HCT116 (cell line): ENCODE results near the gene CD3D. TPM values are rescaled to one million over a fixed set of nuclear protein-coding genes. Genes with fewer than 3 reads are reported as not detected.

ENCODE experiments used
- ATAC-seq: fragments of 200-7000 bp; cut with Tn5 transposase; 2 replicates; pipeline ENCODE4 v1.9.1; 2020; ENCODE audit warnings: mild to moderate bottlenecking, moderate library complexity
- BruUV-seq: library from RNA; stranded (reverse); fragments of 400-500 nt; replicated peaks from 2 replicates; lab custom pipeline; 2021; lab: Mats Ljungman, UMichigan
- CTCF ChIA-PET: fragments of 300-600 bp; sonication (Branson Sonifier 250); formaldehyde crosslinking; loops from one replicate; lab custom pipeline; 2021; ENCODE audit warnings: antibody characterized with exemption; lab: Charles Lee
- POLR2A ChIA-PET: fragments of 300-600, 350-600 bp; sonication (Branson Sonifier 250); formaldehyde crosslinking; loops from one replicate; lab custom pipeline; 2021; ENCODE audit warnings: antibody characterized with exemption; lab: Charles Lee
- RAD21 ChIA-PET, 2 experiments: fragments of 300-600 bp; sonication (Branson Sonifier 250); formaldehyde crosslinking; loops; one replicate each; lab custom pipeline; 2023; ENCODE audit warnings: low total read pairs in 2 of 2; ENCODE audit not compliant: uncharacterized antibody in 2 of 2, unreplicated experiment in 2 of 2, low non-redundant PET in 1 of 2; lab: Charles Lee
- DNase-seq: peaks from one replicate; pipeline ENCODE4 v3.0.0-alpha.2; 2010; ENCODE audit warnings: low read depth, low spot score
- H2AFZ ChIP-seq: fragments of 200-600 bp; shearing (Covaris generic), sonication (generic); 2 replicates; pipeline ENCODE4 v1.6.1; 2017; ENCODE audit warnings: low read depth, mixed run types, mixed read lengths, antibody characterized with exemption, low read length; ENCODE audit not compliant: poor library complexity, severe bottlenecking
- H3K27ac ChIP-seq: 2 replicates; pipeline ENCODE4 v1.5.1; 2012; ENCODE audit warnings: low read depth, low read length
- H3K27me3 ChIP-seq: fragments of 200-600 bp; sonication (generic); 2 replicates; pipeline ENCODE4 v1.6.1; 2016; ENCODE audit warnings: mixed run types, low read length, mixed read lengths; ENCODE audit not compliant: insufficient read depth
- H3K36me3 ChIP-seq, 2 experiments: fragments of 200-500 bp in 1 of 2; fragments of 200-600 bp in 1 of 2; sonication (Bioruptor generic) in 1 of 2; sonication (generic) in 1 of 2; 2 replicates each; pipeline versions ENCODE4 v1.5.1 to v1.6.1; 2014 to 2016; ENCODE audit warnings: low read length in 2 of 2, inconsistent platforms in 1 of 2, mixed read lengths in 1 of 2, mixed run types in 1 of 2; ENCODE audit not compliant: insufficient read depth in 2 of 2, control insufficient read depth in 1 of 2
- H3K4me1 ChIP-seq, 2 experiments: fragments of 200-600 bp in 1 of 2; sonication (generic) in 1 of 2; 2 replicates each; pipeline versions ENCODE4 v1.5.1 to v1.6.1; 2012 to 2017; ENCODE audit warnings: low read length in 2 of 2, inconsistent platforms in 1 of 2, mild to moderate bottlenecking in 1 of 2, mixed read lengths in 1 of 2, mixed run types in 1 of 2, moderate library complexity in 1 of 2; ENCODE audit not compliant: insufficient read depth in 2 of 2, control insufficient read depth in 1 of 2
- H3K4me2 ChIP-seq: fragments of 200-600 bp; sonication (generic); 2 replicates; pipeline ENCODE4 v1.6.1; 2017; ENCODE audit warnings: mixed run types, low read length, mixed read lengths
- H3K4me3 ChIP-seq, 2 experiments: fragments of 200-600 bp in 1 of 2; sonication (generic) in 1 of 2; replicated peaks in 1 of 2; 2 replicates each; pipeline ENCODE4 v1.5.1; 2011 to 2016; ENCODE audit warnings: low read length in 2 of 2, control low read depth in 1 of 2, low read depth in 1 of 2, mild to moderate bottlenecking in 1 of 2, mixed read lengths in 1 of 2, mixed run types in 1 of 2
- H3K79me2 ChIP-seq: fragments of 200-600 bp; sonication (generic); 2 replicates; pipeline ENCODE4 v1.6.1; 2017; ENCODE audit warnings: mild to moderate bottlenecking, mixed run types, low read length, moderate library complexity, mixed read lengths; ENCODE audit not compliant: insufficient read depth
- H3K9ac ChIP-seq: fragments of 200-600 bp; sonication (generic); 2 replicates; pipeline ENCODE4 v1.6.1; 2016; ENCODE audit warnings: low read length, mixed read lengths
- H3K9me2 ChIP-seq: fragments of 200-600 bp; sonication (generic), shearing (Covaris generic); 2 replicates; pipeline ENCODE4 v1.6.1; 2017; ENCODE audit warnings: mixed run types, mild to moderate bottlenecking, moderate library complexity; ENCODE audit not compliant: insufficient read depth
- H3K9me3 ChIP-seq, 2 experiments: fragments of 200-500 bp in 1 of 2; fragments of 200-600 bp in 1 of 2; sonication (Bioruptor generic) in 1 of 2; sonication (generic) in 1 of 2; 2 replicates each; pipeline ENCODE4 v1.6.1; 2014 to 2017; ENCODE audit warnings: low read length in 2 of 2, mixed read lengths in 2 of 2, inconsistent platforms in 1 of 2, low read depth in 1 of 2, mild to moderate bottlenecking in 1 of 2, mixed run types in 1 of 2, moderate library complexity in 1 of 2; ENCODE audit not compliant: control insufficient read depth in 1 of 2, insufficient read depth in 1 of 2
- H4K20me1 ChIP-seq: fragments of 200-600 bp; sonication (generic), shearing (Covaris generic); 2 replicates; pipeline ENCODE4 v1.6.1; 2017; ENCODE audit warnings: mixed run types, mild to moderate bottlenecking, moderate library complexity; ENCODE audit not compliant: insufficient read depth
- EGR1 ChIP-seq: IDR thresholded peaks from 2 replicates; pipeline ENCODE4 v1.6.1; 2012; ENCODE audit warnings: low read depth
- ELF1 ChIP-seq: IDR thresholded peaks from 2 replicates; pipeline ENCODE4 v1.6.1; 2012; ENCODE audit warnings: low read depth, borderline replicate concordance
- EZH2 ChIP-seq: fragments of 200-600 bp; sonication (generic); IDR thresholded peaks from 2 replicates; pipeline ENCODE4 v1.6.1; 2017; ENCODE audit warnings: antibody characterized with exemption, mixed run types
- EZH2phosphoT487 ChIP-seq: fragments of 200-600 bp; IDR thresholded peaks from 2 replicates; pipeline ENCODE4 v1.6.1; 2018; ENCODE audit warnings: antibody characterized with exemption, borderline replicate concordance
- FOSL1 ChIP-seq: IDR thresholded peaks from 2 replicates; pipeline ENCODE4 v1.6.1; 2012; ENCODE audit warnings: low read depth
- JUND ChIP-seq: IDR thresholded peaks from 2 replicates; pipeline ENCODE4 v1.6.1; 2012
- MAX ChIP-seq: IDR thresholded peaks from 2 replicates; pipeline ENCODE4 v1.6.1; 2012
- RAD21 ChIP-seq: IDR thresholded peaks from 2 replicates; pipeline ENCODE4 v1.6.1; 2012; ENCODE audit warnings: low read depth, mild to moderate bottlenecking
- SP1 ChIP-seq: IDR thresholded peaks from 2 replicates; pipeline ENCODE4 v1.6.1; 2012; ENCODE audit warnings: low read depth
- SRF ChIP-seq: IDR thresholded peaks from 2 replicates; pipeline ENCODE4 v1.6.1; 2012; ENCODE audit warnings: low read depth
- ZBTB33 ChIP-seq: IDR thresholded peaks from 2 replicates; pipeline ENCODE4 v1.6.1; 2011; ENCODE audit warnings: mild to moderate bottlenecking, low read length, moderate library complexity; ENCODE audit not compliant: insufficient replicate concordance; ENCODE audit errors: extremely low read depth
- ZFX ChIP-seq: fragments of 450-650 bp; IDR thresholded peaks from 2 replicates; pipeline ENCODE4 v1.6.1; 2017
- intact Hi-C: fragments of 100-400 bp; cut with micrococcal nuclease; formaldehyde crosslinking; loops from 2 replicates; pipeline ENCODE4 v1.10.0; 2022
- total RNA-seq: library from RNA; stranded (reverse); gene quantifications from one replicate; pipeline ENCODE4 v1.2.1, GENCODE V29; 2021; ENCODE audit not compliant: unreplicated experiment

CD3D gene
- total RNA-seq, 1 experiment from 2014 or later, result 1.0 TPM

GRCh38 chr11:118380571-118380970, 38.1 kb upstream of the CD3D start:
- ChIA-PET CTCF (no interaction called here), POLR2A (no interaction called here), RAD21 (no interaction called here)
- H3K4me2 ChIP-seq, result no peak overlapping the region
- no peak overlapping the region for H3K4me3 ChIP-seq
- no peak overlapping the region for H3K9ac ChIP-seq
- DNase-seq (no peak), ATAC-seq (no peak)
- no peaks in the 10 kb centered on the region for H3K27me3 ChIP-seq
- no peaks in the 10 kb centered on the region for H3K4me1 ChIP-seq
- no peaks in the 10 kb centered on the region for H3K9me3 ChIP-seq
- intact Hi-C loops, result no loop called here
- BruUV-seq, result no TSS peak
- no peaks in the 10 kb centered on the region for H3K9me2 ChIP-seq
- H2AFZ ChIP-seq, result no peak overlapping the region
- no peaks in the 10 kb centered on the region for H4K20me1 ChIP-seq
- H3K36me3 ChIP-seq, result peaks cover 46 to 64% of the 10 kb centered on the region in 2 experiments
- no peak for TF ChIP-seq RAD21
- TF ChIP-seq EZH2, result no peak
- no peak for TF ChIP-seq ZFX
- no peak for TF ChIP-seq EGR1
- TF ChIP-seq FOSL1, result no peak
- TF ChIP-seq EZH2phosphoT487, result no peak
- TF ChIP-seq MAX, result no peak
- TF ChIP-seq SRF, result no peak
- no peak for TF ChIP-seq JUND
- TF ChIP-seq SP1, result no peak
- TF ChIP-seq ELF1, result no peak
- no peak for TF ChIP-seq ZBTB33
- no peaks in the 10 kb centered on the region for H3K79me2 ChIP-seq
- H3K27ac ChIP-seq, result no peak overlapping the region
